ENCODE results near the gene GRAMD2A.
A peak's percentile ranks its signal among the peaks of the same experiment; 100 is the strongest.

Gene GRAMD2A

DNA sequence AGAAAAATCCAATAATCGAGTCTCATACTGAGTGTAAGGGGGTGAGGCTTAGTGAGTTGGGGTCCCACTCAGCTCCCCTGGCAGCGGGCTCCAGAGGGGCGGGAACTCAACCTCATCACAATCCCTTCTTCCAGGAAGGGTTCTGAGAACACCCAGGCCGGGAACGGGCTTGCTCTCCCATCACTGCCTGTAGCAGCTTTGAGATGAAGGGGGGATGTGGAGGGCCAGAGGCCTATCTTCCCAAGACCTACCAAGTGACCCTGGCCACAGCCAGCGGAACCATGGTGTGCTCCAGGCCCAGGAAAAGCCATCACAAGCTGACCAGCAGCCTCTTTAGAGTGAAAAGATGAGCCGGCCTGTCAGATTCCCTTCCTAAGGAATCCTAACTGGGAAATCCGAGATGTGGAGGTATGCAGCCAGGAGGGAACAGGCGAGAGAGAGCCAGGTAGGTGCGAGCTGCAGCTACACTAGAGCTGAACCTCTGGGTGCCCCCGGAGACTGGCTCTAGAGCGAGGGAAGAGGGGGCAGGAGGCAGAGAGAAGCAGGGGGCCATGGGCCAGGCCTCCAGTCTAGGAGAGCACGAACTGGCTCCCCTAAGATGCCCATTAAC is 18.5 kb downstream of the GRAMD2A start:
- Histone ChIP-seq H3K4me1 (ENCODE audit: insufficient read depth, insufficient read length) (peaks cover 16% of the 10 kb centered on the region), H3K27me3 (ENCODE audit: insufficient read depth, insufficient read length) (peaks cover 13% of the 10 kb centered on the region), H3K36me3 (ENCODE audit: insufficient read depth, insufficient read length, low read length) (no peaks in the 10 kb centered on the region), H3K4me3 (ENCODE audit: insufficient read length, low read depth) (no peak overlapping the region), H3K9ac (ENCODE audit: insufficient read length, low read depth) (peak overlapping the region; percentile 34), H3K9me3 (ENCODE audit: insufficient read depth, low read length) (no peaks in the 10 kb centered on the region)
- TF ChIP-seq YY1 (IDR thresholded peaks at IDR 0.05; ENCODE audit: insufficient read depth, insufficient read length) (no peak), SUZ12 (IDR thresholded peaks at IDR 0.05; ENCODE audit: extremely low read depth, insufficient read depth, insufficient read length) (no peak)
- DNase-seq (ENCODE audit: low read depth, low spot score), result no peak

GRCh38 chr15:72176743-72177142 is 20.8 kb downstream of the GRAMD2A start:
- H3K36me3 ChIP-seq (ENCODE audit: insufficient read depth, insufficient read length, low read length), result no peaks in the 10 kb centered on the region
- no peak overlapping the region for H3K4me3 ChIP-seq (ENCODE audit: insufficient read length, low read depth)
- H3K9me3 ChIP-seq (ENCODE audit: insufficient read depth, low read length), result no peaks in the 10 kb centered on the region
- DNase-seq (ENCODE audit: low read depth, low spot score), result no peak
- H3K4me1 ChIP-seq (ENCODE audit: insufficient read depth, insufficient read length), result peaks cover 11% of the 10 kb centered on the region
- H3K9ac ChIP-seq (ENCODE audit: insufficient read length, low read depth), result no peak overlapping the region
- no peaks in the 10 kb centered on the region for H3K27me3 ChIP-seq (ENCODE audit: insufficient read depth, insufficient read length)
- TF ChIP-seq YY1 (IDR thresholded peaks at IDR 0.05; ENCODE audit: insufficient read depth, insufficient read length), result no peak

- DNase-seq (ENCODE audit: low read depth, low spot score), result no peak
- peaks cover 11% of the 10 kb centered on the region for H3K4me1 ChIP-seq (ENCODE audit: insufficient read depth, insufficient read length)
- H3K9me3 ChIP-seq (ENCODE audit: insufficient read depth, low read length), result no peaks in the 10 kb centered on the region
- H3K36me3 ChIP-seq (ENCODE audit: insufficient read depth, insufficient read length, low read length), result no peaks in the 10 kb centered on the region
- H3K27me3 ChIP-seq (ENCODE audit: insufficient read depth, insufficient read length), result no peaks in the 10 kb centered on the region
- H3K4me3 ChIP-seq (ENCODE audit: insufficient read length, low read depth), result no peak overlapping the region
- TF ChIP-seq SUZ12 (IDR thresholded peaks at IDR 0.05; ENCODE audit: extremely low read depth, insufficient read depth, insufficient read length) (no peak), YY1 (IDR thresholded peaks at IDR 0.05; ENCODE audit: insufficient read depth, insufficient read length) (no peak), ZNF274 (IDR thresholded peaks at IDR 0.05; ENCODE audit: low read depth, low read length) (no peak)
- H3K9ac ChIP-seq (ENCODE audit: insufficient read length, low read depth), result no peak overlapping the region
These were observed 21.4 kb downstream of the GRAMD2A start for GRCh38 chr15:72176159-72176558.

- no peaks in the 10 kb centered on the region for H3K27me3 ChIP-seq (ENCODE audit: insufficient read depth, insufficient read length)
- H3K4me3 ChIP-seq (ENCODE audit: insufficient read length, low read depth), result no peak overlapping the region
- no peaks in the 10 kb centered on the region for H3K9me3 ChIP-seq (ENCODE audit: insufficient read depth, low read length)
- peaks cover 9% of the 10 kb centered on the region for H3K4me1 ChIP-seq (ENCODE audit: insufficient read depth, insufficient read length)
- DNase-seq (ENCODE audit: low read depth, low spot score), result no peak
- no peak overlapping the region for H3K9ac ChIP-seq (ENCODE audit: insufficient read length, low read depth)
- no peak for TF ChIP-seq YY1 (IDR thresholded peaks at IDR 0.05; ENCODE audit: insufficient read depth, insufficient read length)
- TF ChIP-seq ZNF274 (IDR thresholded peaks at IDR 0.05; ENCODE audit: low read depth, low read length), result no peak
- no peak for TF ChIP-seq SUZ12 (IDR thresholded peaks at IDR 0.05; ENCODE audit: extremely low read depth, insufficient read depth, insufficient read length)
- no peaks in the 10 kb centered on the region for H3K36me3 ChIP-seq (ENCODE audit: insufficient read depth, insufficient read length, low read length)
These were observed 22.2 kb downstream of the GRAMD2A start for GRCh38 chr15:72175186-72176044.

DNA sequence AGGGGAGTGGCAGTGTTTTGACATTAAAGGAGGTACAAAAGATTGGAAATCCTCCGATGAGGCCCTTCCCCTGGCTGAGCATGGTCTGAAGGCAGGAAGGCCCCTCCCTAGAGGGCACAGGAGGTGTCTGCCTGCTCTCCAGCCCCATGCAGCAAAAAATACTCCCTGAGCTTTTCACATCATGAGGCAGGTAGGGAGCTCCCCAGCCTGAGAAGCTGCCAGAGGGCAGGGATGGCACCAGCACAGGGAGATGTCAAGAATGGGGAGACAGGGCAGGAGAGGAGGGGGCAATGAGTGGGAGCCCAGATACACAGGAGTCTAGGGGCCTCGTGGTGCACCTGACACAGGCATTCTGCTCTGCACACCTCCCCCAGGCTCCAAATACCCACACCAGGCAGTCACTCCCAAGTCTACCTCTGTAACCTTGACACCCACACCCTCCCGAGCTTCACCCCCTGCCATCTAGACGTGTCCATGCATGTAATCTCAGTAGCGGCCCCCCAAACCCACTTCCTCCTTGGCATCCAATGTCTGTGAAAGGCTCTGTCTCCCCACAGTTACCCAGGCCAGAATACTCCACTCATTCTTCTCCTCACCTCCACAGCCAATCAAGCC is 22.9 kb downstream of the GRAMD2A start:
- H3K27me3 ChIP-seq (ENCODE audit: insufficient read depth, insufficient read length), result no peaks in the 10 kb centered on the region
- H3K9me3 ChIP-seq (ENCODE audit: insufficient read depth, low read length), result no peaks in the 10 kb centered on the region
- H3K36me3 ChIP-seq (ENCODE audit: insufficient read depth, insufficient read length, low read length), result no peaks in the 10 kb centered on the region
- peaks cover 6% of the 10 kb centered on the region for H3K4me1 ChIP-seq (ENCODE audit: insufficient read depth, insufficient read length)
- TF ChIP-seq SUZ12 (IDR thresholded peaks at IDR 0.05; ENCODE audit: extremely low read depth, insufficient read depth, insufficient read length), result no peak
- TF ChIP-seq YY1 (IDR thresholded peaks at IDR 0.05; ENCODE audit: insufficient read depth, insufficient read length), result no peak
- TF ChIP-seq ZNF274 (IDR thresholded peaks at IDR 0.05; ENCODE audit: low read depth, low read length), result no peak
- peak overlapping the region; percentile 9 for H3K9ac ChIP-seq (ENCODE audit: insufficient read length, low read depth)
- no peak for DNase-seq (ENCODE audit: low read depth, low spot score)
- no peak overlapping the region for H3K4me3 ChIP-seq (ENCODE audit: insufficient read length, low read depth)

GRCh38 chr15:72173864-72174550 is 23.6 kb downstream of the GRAMD2A start:
- H3K27me3 ChIP-seq (ENCODE audit: insufficient read depth, insufficient read length), result no peaks in the 10 kb centered on the region
- H3K4me1 ChIP-seq (ENCODE audit: insufficient read depth, insufficient read length), result peaks cover 10% of the 10 kb centered on the region
- H3K9ac ChIP-seq (ENCODE audit: insufficient read length, low read depth), result no peak overlapping the region
- H3K36me3 ChIP-seq (ENCODE audit: insufficient read depth, insufficient read length, low read length), result no peaks in the 10 kb centered on the region
- H3K4me3 ChIP-seq (ENCODE audit: insufficient read length, low read depth), result no peak overlapping the region
- H3K9me3 ChIP-seq (ENCODE audit: insufficient read depth, low read length), result no peaks in the 10 kb centered on the region
- no peak for DNase-seq (ENCODE audit: low read depth, low spot score)
- TF ChIP-seq SUZ12 (IDR thresholded peaks at IDR 0.05; ENCODE audit: extremely low read depth, insufficient read depth, insufficient read length), result no peak
- no peak for TF ChIP-seq ZNF274 (IDR thresholded peaks at IDR 0.05; ENCODE audit: low read depth, low read length)
- TF ChIP-seq YY1 (IDR thresholded peaks at IDR 0.05; ENCODE audit: insufficient read depth, insufficient read length), result no peak

DNA sequence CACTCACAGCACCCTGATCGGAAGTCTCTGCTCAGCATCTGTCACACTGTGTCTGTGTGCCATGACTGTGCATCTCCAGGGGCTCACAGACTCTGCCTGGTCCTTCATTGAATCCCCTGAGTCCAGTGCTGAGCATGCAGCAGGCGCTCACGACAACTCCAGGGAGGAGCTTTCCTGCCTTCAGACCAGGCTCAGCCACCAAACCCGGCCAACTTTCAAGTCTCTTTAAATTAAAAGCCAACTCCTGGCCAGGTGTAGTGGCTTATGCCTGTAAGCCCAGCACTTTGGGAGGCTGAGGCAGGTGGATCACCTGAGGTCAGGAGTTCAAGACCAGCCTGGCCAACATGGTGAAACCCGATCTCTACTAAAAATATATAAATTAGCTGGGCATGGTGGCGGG is 24.2 kb downstream of the GRAMD2A start:
- H3K36me3 ChIP-seq (ENCODE audit: insufficient read depth, insufficient read length, low read length), result no peaks in the 10 kb centered on the region
- H3K27me3 ChIP-seq (ENCODE audit: insufficient read depth, insufficient read length), result no peaks in the 10 kb centered on the region
- TF ChIP-seq SUZ12 (IDR thresholded peaks at IDR 0.05; ENCODE audit: extremely low read depth, insufficient read depth, insufficient read length) (no peak), YY1 (IDR thresholded peaks at IDR 0.05; ENCODE audit: insufficient read depth, insufficient read length) (no peak), ZNF274 (IDR thresholded peaks at IDR 0.05; ENCODE audit: low read depth, low read length) (no peak)
- H3K9me3 ChIP-seq (ENCODE audit: insufficient read depth, low read length), result no peaks in the 10 kb centered on the region
- H3K9ac ChIP-seq (ENCODE audit: insufficient read length, low read depth), result no peak overlapping the region
- no peak for DNase-seq (ENCODE audit: low read depth, low spot score)
- H3K4me3 ChIP-seq (ENCODE audit: insufficient read length, low read depth), result no peak overlapping the region
- peaks cover 13% of the 10 kb centered on the region for H3K4me1 ChIP-seq (ENCODE audit: insufficient read depth, insufficient read length)

All from NT2/D1 (cell line).